Thoracic aorta endothelial cell (primary cell): Measurements from ENCODE around the gene ZNF346. TPM values are rescaled to one million over a fixed set of nuclear protein-coding genes. Genes with fewer than 3 reads are reported as not detected.

Source experiments
- total RNA-seq: library from RNA; depleted of rRNA; stranded (reverse); fragments of >200 nt; gene quantifications from 2 replicates; pipeline ENCODE4 v1.2.3, GENCODE V29; 2012

The ZNF346 gene
- 26.3 and 33.2 TPM in 2 replicates for total RNA-seq

GRCh38 chr5:177022386-177023302, at the start of gene ZNF346:
Gene ZNF346, plus strand, starts transcription at chr5:177022696. Its CDS starts 43 bp downstream, at chr5:177022739.

GRCh38 chr5:177006265-177006972, 16.1 kb upstream of the ZNF346 start, which contains the start of gene UIMC1:
Gene UIMC1, minus strand, starts transcription at chr5:177006779. Its CDS starts 24,164 bp downstream, at chr5:176982615.

GRCh38 chr5:177086654-177087397, 64.3 kb downstream of the ZNF346 start, which contains the start of gene FGFR4:
Gene FGFR4, plus strand, starts transcription at chr5:177086915. Its CDS starts 2,688 bp downstream, at chr5:177089603.

Other genes with a start within 250 kb of the ZNF346 start
- 0.22 and 0.66 TPM in 2 replicates for gene UNC5A, start 212.1 kb upstream of the ZNF346 start, total RNA-seq
- not detected in 2 replicates for gene HK3, start 123.3 kb upstream of the ZNF346 start, total RNA-seq
- gene UIMC1, start 15.9 kb upstream of the ZNF346 start, total RNA-seq, result 52.5 and 67.3 TPM in 2 replicates
- 1.9 and 4.2 TPM in 2 replicates for gene FGFR4, start 64.2 kb downstream of the ZNF346 start, total RNA-seq
- 75.9 and 83.3 TPM in 2 replicates for gene NSD1, start 111.1 kb downstream of the ZNF346 start, total RNA-seq